ENCODE measurements around the gene PPP1R37. TPM values are rescaled to one million over a fixed set of nuclear protein-coding genes. Genes with fewer than 3 reads are reported as not detected.

PPP1R37 gene
- total RNA-seq, 1 donor from 2014 or later, result 36.5 TPM

GRCh38 chr19:45172611-45173208 lies 79.7 kb downstream of the PPP1R37 start:
- H3K27me3 ChIP-seq (ENCODE audit: control insufficient read depth, insufficient read depth, low read length), result no peaks in the 10 kb centered on the region
- H3K36me3 ChIP-seq (ENCODE audit: control insufficient read depth, insufficient read depth, low read length), result no peaks in the 10 kb centered on the region
- DNase-seq (ENCODE audit: low read depth), result no peak
- H3K4me3 ChIP-seq (ENCODE audit: low read depth, low read length), result no peak overlapping the region
- no peak for TF ChIP-seq CTCF (IDR thresholded peaks at IDR 0.05; ENCODE audit: insufficient read depth, low read length, poor library complexity, severe bottlenecking)

GRCh38 chr19:45173816-45174215 lies 80.8 kb downstream of the PPP1R37 start:
- no peak for TF ChIP-seq CTCF (IDR thresholded peaks at IDR 0.05; ENCODE audit: insufficient read depth, low read length, poor library complexity, severe bottlenecking)
- no peaks in the 10 kb centered on the region for H3K27me3 ChIP-seq (ENCODE audit: control insufficient read depth, insufficient read depth, low read length)
- peak; percentile 96 for DNase-seq (ENCODE audit: low read depth)
- H3K4me3 ChIP-seq (ENCODE audit: low read depth, low read length), result no peak overlapping the region
- H3K36me3 ChIP-seq (ENCODE audit: control insufficient read depth, insufficient read depth, low read length), result no peaks in the 10 kb centered on the region

GRCh38 chr19:45175515-45176345 lies 82.8 kb downstream of the PPP1R37 start:
- Histone ChIP-seq H3K27me3 (ENCODE audit: control insufficient read depth, insufficient read depth, low read length) (no peaks in the 10 kb centered on the region), H3K4me3 (ENCODE audit: low read depth, low read length) (no peak overlapping the region), H3K36me3 (ENCODE audit: control insufficient read depth, insufficient read depth, low read length) (no peaks in the 10 kb centered on the region)
- no peak for TF ChIP-seq CTCF (IDR thresholded peaks at IDR 0.05; ENCODE audit: insufficient read depth, low read length, poor library complexity, severe bottlenecking)
- no peak for DNase-seq (ENCODE audit: low read depth)

- Histone ChIP-seq H3K27me3 (ENCODE audit: control insufficient read depth, insufficient read depth, low read length) (no peaks in the 10 kb centered on the region), H3K36me3 (ENCODE audit: control insufficient read depth, insufficient read depth, low read length) (no peaks in the 10 kb centered on the region), H3K4me3 (ENCODE audit: low read depth, low read length) (peak within 1 kb of the TSS; percentile 82)
- no peak for DNase-seq (ENCODE audit: low read depth)
- TF ChIP-seq CTCF (IDR thresholded peaks at IDR 0.05; ENCODE audit: insufficient read depth, low read length, poor library complexity, severe bottlenecking), result no peak
Measured at GRCh38 chr19:45177817-45178261, 84.9 kb downstream of the PPP1R37 start, which contains the start of gene TRAPPC6A. Gene TRAPPC6A (minus strand): TSS chr19:45178237. CDS start chr19:45178218, 19 bp downstream.

GRCh38 chr19:45178262-45179071 lies 85.5 kb downstream of the PPP1R37 start, which contains the start of gene BLOC1S3:
Gene BLOC1S3 (plus strand): TSS chr19:45178784. CDS start chr19:45179297, 513 bp downstream.
- TF ChIP-seq CTCF (IDR thresholded peaks at IDR 0.05; ENCODE audit: insufficient read depth, low read length, poor library complexity, severe bottlenecking), result peak; percentile 29
- peak within 1 kb of the TSS; percentile 82 for H3K4me3 ChIP-seq (ENCODE audit: low read depth, low read length)
- no peaks in the 10 kb centered on the region for H3K36me3 ChIP-seq (ENCODE audit: control insufficient read depth, insufficient read depth, low read length)
- H3K27me3 ChIP-seq (ENCODE audit: control insufficient read depth, insufficient read depth, low read length), result no peaks in the 10 kb centered on the region
- DNase-seq (ENCODE audit: low read depth), result peak; percentile 100
